Lower leg skin (tissue), 4 donors: ENCODE data around the gene ANO1. TPM values are rescaled to one million over a fixed set of nuclear protein-coding genes. Genes with fewer than 3 reads are reported as not detected.

Experiments
- DNase-seq, 2 donors: peaks; one replicate each; pipeline ENCODE4 v3.0.0-alpha.2; 2019; ENCODE audit warnings: low spot score in 2 of 2
- H3K4me3 ChIP-seq: fragments of 200-600 bp; sonication (generic); 2 replicates; pipeline ENCODE4 v1.5.1; 2017; ENCODE audit warnings: mild to moderate bottlenecking, low read depth; ENCODE audit not compliant: poor library complexity, severe bottlenecking
- CTCF ChIP-seq, 3 donors: fragments of 450-650 bp; IDR thresholded peaks; one replicate each; pipeline ENCODE4 v1.5.1; 2016; ENCODE audit warnings: antibody characterized with exemption in 3 of 3, mild to moderate bottlenecking in 3 of 3, moderate library complexity in 2 of 3
- POLR2A ChIP-seq, 2 donors: fragments of 450-650 bp; IDR thresholded peaks; one replicate each; pipeline ENCODE4 v1.6.1; 2016 to 2017; ENCODE audit warnings: antibody characterized with exemption in 2 of 2, mild to moderate bottlenecking in 1 of 2, moderate library complexity in 1 of 2
- WGBS, 2 donors: methylation state at CpG; one replicate each; pipeline ENCODE4 v1.1.5; 2018; 5-methylcytosine and 5-hydroxymethylcytosine counted together
- intact Hi-C: fragments of 100-400 bp; cut with DNase I; formaldehyde crosslinking; loops from one replicate; pipeline ENCODE4 v1.15.0; 2023; ENCODE audit warnings: low total_unique reads
- total RNA-seq, 4 donors: library from RNA; depleted of rRNA; stranded (reverse); fragments of >200 nt; gene quantifications; one replicate each; pipeline ENCODE4 v1.1.0, GENCODE V29; 2016

ANO1 gene
- total RNA-seq, 4 donors from 2014 or later, result 55.1 to 106 (median 76.8) TPM

- TF ChIP-seq POLR2A (IDR thresholded peaks at IDR 0.05), result no peak
- no peak for TF ChIP-seq CTCF (IDR thresholded peaks at IDR 0.05)
- no peak for DNase-seq
- 85 to 92% methylated on average over 12 to 15 of the region's 16 CpGs for WGBS, 2 donors
- intact Hi-C loops, result no loop called here
- no peak overlapping the region for H3K4me3 ChIP-seq
Observed at GRCh38 chr11:70099578-70100279, 21.6 kb downstream of the ANO1 start.

GRCh38 chr11:70100280-70100603 is 22.1 kb downstream of the ANO1 start:
- 76 to 81% methylated on average over 8 of the region's 8 CpGs for WGBS, 2 donors
- TF ChIP-seq POLR2A (IDR thresholded peaks at IDR 0.05), result no peak
- no peak for TF ChIP-seq CTCF (IDR thresholded peaks at IDR 0.05)
- intact Hi-C loops, result no loop called here

GRCh38 chr11:70100791-70101190 is 22.7 kb downstream of the ANO1 start:
- TF ChIP-seq POLR2A (IDR thresholded peaks at IDR 0.05) (no peak), CTCF (IDR thresholded peaks at IDR 0.05) (no peak)
- H3K4me3 ChIP-seq, result no peak overlapping the region
- WGBS, 2 donors, result 88% methylated on average over 15 of the region's 15 CpGs
- intact Hi-C loops, result no loop called here
- DNase-seq, result no peak

More at GRCh38 chr11:70100280-70100603, 22.1 kb downstream of the ANO1 start:
- H3K4me3 ChIP-seq, result no peak overlapping the region
- no peak for DNase-seq

GRCh38 chr11:70103256-70103975 is 25.3 kb downstream of the ANO1 start:
- TF ChIP-seq POLR2A (IDR thresholded peaks at IDR 0.05), result no peak
- no peak for TF ChIP-seq CTCF (IDR thresholded peaks at IDR 0.05)
- intact Hi-C loops, result no loop called here
- no peak overlapping the region for H3K4me3 ChIP-seq
- no peak for DNase-seq
- 74 to 77% methylated on average over 24 to 25 of the region's 25 CpGs for WGBS, 2 donors

GRCh38 chr11:70104419-70104818 is 26.3 kb downstream of the ANO1 start:
- TF ChIP-seq POLR2A (IDR thresholded peaks at IDR 0.05), result no peak
- no peak for TF ChIP-seq CTCF (IDR thresholded peaks at IDR 0.05)
- no peak for DNase-seq
- 77 to 80% methylated on average over 7 to 9 of the region's 9 CpGs for WGBS, 2 donors
- H3K4me3 ChIP-seq, result no peak overlapping the region
- intact Hi-C loops, result no loop called here
